Osteocyte (in vitro differentiated cells): ENCODE measurements around the gene RBMS3. TPM values are rescaled to one million over a fixed set of nuclear protein-coding genes. Genes with fewer than 3 reads are reported as not detected.

ENCODE experiments used
- DNase-seq: peaks from one replicate; pipeline ENCODE4 v3.0.0; 2021; ENCODE audit warnings: mixed read lengths; ENCODE audit not compliant: unreplicated experiment; ENCODE audit errors: extremely low spot score
- H3K27ac Mint-ChIP-seq: one replicate; pipeline ENCODE4 v1.8.0; 2021; ENCODE audit warnings: mild to moderate bottlenecking, mixed read lengths; ENCODE audit not compliant: unreplicated experiment
- H3K27me3 Mint-ChIP-seq: one replicate; pipeline ENCODE4 v1.8.0; 2021; ENCODE audit warnings: mixed read lengths; ENCODE audit not compliant: unreplicated experiment
- H3K36me3 Mint-ChIP-seq: one replicate; pipeline ENCODE4 v1.8.0; 2021; ENCODE audit warnings: mixed read lengths; ENCODE audit not compliant: unreplicated experiment
- H3K4me1 Mint-ChIP-seq: one replicate; pipeline ENCODE4 v1.8.0; 2021; ENCODE audit warnings: mixed read lengths; ENCODE audit not compliant: unreplicated experiment
- H3K4me3 Mint-ChIP-seq: one replicate; pipeline ENCODE4 v1.8.0; 2021; ENCODE audit warnings: mild to moderate bottlenecking, moderate library complexity, mixed read lengths; ENCODE audit not compliant: unreplicated experiment
- H3K9me3 Mint-ChIP-seq: one replicate; pipeline ENCODE4 v1.8.0; 2021; ENCODE audit warnings: mixed read lengths; ENCODE audit not compliant: unreplicated experiment
- CTCF ChIP-seq: fragments of 200-600 bp; sonication (generic); IDR thresholded peaks from 2 replicates; pipeline ENCODE4 v1.5.0; 2021; ENCODE audit warnings: antibody characterized with exemption, mild to moderate bottlenecking, moderate library complexity
- total RNA-seq: library from RNA; stranded (reverse); gene quantifications from 2 replicates; pipeline ENCODE4 v1.2.1, GENCODE V29; 2021

Gene RBMS3
- total RNA-seq, 1 donor from 2014 or later = 64.2 TPM

GRCh38 chr3:29608414-29609327 lies 327.8 kb downstream of the RBMS3 start:
- TF ChIP-seq CTCF = no peak
- Mint-ChIP-seq H3K27me3 (no peaks in the 10 kb centered on the region), H3K4me3 (no peak overlapping the region)

GRCh38 chr3:29609328-29609811 lies 328.5 kb downstream of the RBMS3 start:
- no peak for TF ChIP-seq CTCF
- H3K9me3 Mint-ChIP-seq = peaks cover 5% of the 10 kb centered on the region
- no peak overlapping the region for H3K4me3 Mint-ChIP-seq
- H3K27ac Mint-ChIP-seq = no peak overlapping the region
- no peak for DNase-seq
- peaks cover 28% of the 10 kb centered on the region for H3K4me1 Mint-ChIP-seq
- H3K36me3 Mint-ChIP-seq = no peaks in the 10 kb centered on the region
- no peaks in the 10 kb centered on the region for H3K27me3 Mint-ChIP-seq

More at GRCh38 chr3:29608414-29609327, 327.8 kb downstream of the RBMS3 start:
- Mint-ChIP-seq H3K27ac (no peak overlapping the region), H3K9me3 (no peaks in the 10 kb centered on the region), H3K36me3 (no peaks in the 10 kb centered on the region), H3K4me1 (peaks cover 28% of the 10 kb centered on the region)
- no peak for DNase-seq

- Mint-ChIP-seq H3K36me3 (peaks cover 1% of the 10 kb centered on the region), H3K27ac (no peak overlapping the region), H3K4me1 (peaks cover 23% of the 10 kb centered on the region), H3K27me3 (no peaks in the 10 kb centered on the region), H3K9me3 (peaks cover 7% of the 10 kb centered on the region), H3K4me3 (no peak overlapping the region)
- TF ChIP-seq CTCF = no peak
- DNase-seq = no peak
Observed at GRCh38 chr3:29610781-29611180, 329.9 kb downstream of the RBMS3 start.

GRCh38 chr3:29611252-29611651 lies 330.4 kb downstream of the RBMS3 start:
- H3K36me3 Mint-ChIP-seq = peaks cover 2% of the 10 kb centered on the region
- H3K27me3 Mint-ChIP-seq = no peaks in the 10 kb centered on the region
- no peak overlapping the region for H3K27ac Mint-ChIP-seq
- no peak overlapping the region for H3K4me3 Mint-ChIP-seq
- H3K9me3 Mint-ChIP-seq = peaks cover 8% of the 10 kb centered on the region
- no peak for TF ChIP-seq CTCF
- peaks cover 19% of the 10 kb centered on the region for H3K4me1 Mint-ChIP-seq
- DNase-seq = no peak

- DNase-seq = no peak
- Mint-ChIP-seq H3K27ac (no peak overlapping the region), H3K4me3 (no peak overlapping the region), H3K9me3 (peaks cover 8% of the 10 kb centered on the region), H3K27me3 (no peaks in the 10 kb centered on the region), H3K36me3 (peaks cover 2% of the 10 kb centered on the region), H3K4me1 (peaks cover 13% of the 10 kb centered on the region)
- TF ChIP-seq CTCF = no peak
Observed at GRCh38 chr3:29612536-29612935, 331.7 kb downstream of the RBMS3 start.
